Muscle of back (tissue), 13 donors: ENCODE results near the gene BABAM2. TPM values are rescaled to one million over a fixed set of nuclear protein-coding genes. Genes with fewer than 3 reads are reported as not detected.
"Not testable (repeated sequence)": the region's sequence is repeated elsewhere in the genome, so short reads cannot be mapped to it uniquely, and the experiment has no call there.

Source experiments
- DNase-seq, 3 donors: peaks; one replicate each; pipeline versions ENCODE4 v3.0.0 to v3.0.0-alpha.2; 2013
- long read RNA-seq, 9 donors: transcript quantifications; one replicate each; lab custom pipeline, GENCODE V29; 2026
- polyA plus RNA-seq, 10 donors: library from polyadenylated mRNA; unstranded; fragments of 120-200 nt; gene quantifications; one replicate each; pipeline ENCODE4 v1.2.1, GENCODE V29; 2013; ENCODE audit not compliant: insufficient read length in 10 of 10

Gene BABAM2
- 10 to 100 TPM; 19.7 to 26.0 (median 23.7) TPM for polyA plus RNA-seq
- long read RNA-seq, donor 1, partial matches to known transcripts: 6 of 10 reads
- long read RNA-seq, donor 1, other reads (novel, unspliced or antisense): 0 of 10 reads
- long read RNA-seq, donor 2, partial matches to known transcripts: 0 of 3 reads
- long read RNA-seq, donor 2, other reads (novel, unspliced or antisense): 0 of 3 reads
- long read RNA-seq, donor 3: 0 reads
- long read RNA-seq, donor 4, partial matches to known transcripts: 5 of 7 reads
- long read RNA-seq, donor 4, other reads (novel, unspliced or antisense): 0 of 7 reads
- long read RNA-seq, donor 5, partial matches to known transcripts: 6 of 7 reads
- long read RNA-seq, donor 5, other reads (novel, unspliced or antisense): 0 of 7 reads
- long read RNA-seq, donor 6, partial matches to known transcripts: 0 of 5 reads
- long read RNA-seq, donor 6, other reads (novel, unspliced or antisense): 0 of 5 reads
- long read RNA-seq, donor 7, partial matches to known transcripts: 0 of 4 reads
- long read RNA-seq, donor 7, other reads (novel, unspliced or antisense): 0 of 4 reads
- long read RNA-seq, donor 8, partial matches to known transcripts: 0 of 3 reads
- long read RNA-seq, donor 8, other reads (novel, unspliced or antisense): 0 of 3 reads
- long read RNA-seq, donor 9, partial matches to known transcripts: 0 of 1 reads
- long read RNA-seq, donor 9, other reads (novel, unspliced or antisense): 0 of 1 reads

DNA sequence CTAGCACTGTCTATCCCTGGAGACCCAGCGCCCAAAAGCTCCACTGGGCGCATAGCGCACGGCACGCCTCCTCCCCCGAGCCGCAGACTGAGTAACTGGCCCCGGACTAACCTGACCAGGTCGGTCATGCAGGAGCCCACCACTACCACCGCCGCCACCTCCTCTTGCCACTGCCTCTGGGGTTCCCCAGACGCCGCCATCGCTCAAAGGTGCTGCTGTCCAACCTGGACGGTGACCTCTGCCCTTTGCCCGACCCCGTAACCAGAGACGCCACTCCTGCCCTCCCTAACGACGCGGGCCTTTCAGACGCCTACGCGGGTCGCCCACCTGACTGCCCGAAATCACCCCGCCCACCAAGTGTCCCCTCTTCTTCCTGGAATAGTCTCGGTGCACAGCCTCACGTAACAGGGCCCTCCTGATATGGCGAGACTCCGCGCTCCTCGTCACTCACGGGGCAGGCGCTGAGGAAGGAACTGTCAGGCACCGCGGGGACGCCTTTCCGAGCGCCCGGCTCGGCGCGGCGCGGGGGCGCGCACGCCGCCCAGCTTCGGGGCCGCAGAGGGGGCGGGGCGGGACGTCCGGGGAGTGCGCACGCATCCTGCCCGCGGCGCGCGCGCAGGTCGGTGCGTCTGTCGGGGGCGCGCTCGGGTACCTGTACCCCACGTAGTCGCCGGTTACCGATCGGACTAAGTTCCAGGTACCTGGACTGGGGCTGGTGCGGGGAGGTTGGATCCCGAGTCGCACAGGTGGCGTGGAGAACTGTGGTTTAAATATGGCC, at the start of gene BABAM2, which contains the start of gene RBKS:
Gene BABAM2 (plus strand): TSS at position 584 of the 778 bp plus-strand sequence. CDS start 3,828 bp downstream, outside the sequence.
Gene RBKS (minus strand): TSS at position 242 of the 778 bp plus-strand sequence. CDS start 42 bp downstream, at position 200.
- peak; percentile 86 to 96 (median 93) for DNase-seq

DNA sequence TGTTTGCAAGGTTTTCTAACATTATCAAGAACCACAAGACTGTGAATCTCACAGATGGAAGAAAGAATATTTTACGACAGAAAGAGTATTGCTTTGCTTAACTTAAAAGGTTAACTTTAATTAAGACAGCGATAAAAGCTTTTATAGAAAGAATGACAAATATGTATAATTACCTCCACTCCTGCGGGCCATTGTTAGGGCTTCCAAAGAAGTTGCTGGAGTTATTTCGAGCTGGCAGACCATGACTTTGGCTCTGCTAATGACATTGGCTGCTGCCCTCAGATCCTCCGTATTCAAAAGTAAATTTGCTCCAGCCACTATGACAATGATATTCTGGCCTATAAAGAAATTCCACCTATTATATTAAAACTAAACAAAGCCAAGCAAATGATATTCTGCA, 47.6 kb upstream of the BABAM2 start:
- no peak for DNase-seq

DNA sequence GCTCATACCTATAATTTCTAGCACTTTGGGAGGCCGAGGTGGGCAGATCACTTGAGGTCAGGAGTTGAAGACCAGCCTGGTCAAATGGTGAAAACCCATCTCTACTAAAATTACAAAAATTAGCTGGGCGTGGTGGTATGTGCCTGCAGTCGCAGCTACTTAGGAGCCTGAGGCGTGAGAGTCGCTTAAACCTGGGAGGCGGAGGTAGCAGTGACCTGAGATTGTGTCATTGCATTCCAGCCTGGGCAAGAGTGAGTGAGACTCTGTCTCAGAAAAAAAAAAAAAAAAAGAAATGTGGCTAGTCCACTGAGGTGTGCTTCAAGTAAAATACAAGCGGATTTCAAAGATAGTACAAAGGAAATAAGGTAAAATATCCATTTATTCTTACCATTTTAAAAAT, 46.5 kb upstream of the BABAM2 start:
- DNase-seq: no peak

DNA sequence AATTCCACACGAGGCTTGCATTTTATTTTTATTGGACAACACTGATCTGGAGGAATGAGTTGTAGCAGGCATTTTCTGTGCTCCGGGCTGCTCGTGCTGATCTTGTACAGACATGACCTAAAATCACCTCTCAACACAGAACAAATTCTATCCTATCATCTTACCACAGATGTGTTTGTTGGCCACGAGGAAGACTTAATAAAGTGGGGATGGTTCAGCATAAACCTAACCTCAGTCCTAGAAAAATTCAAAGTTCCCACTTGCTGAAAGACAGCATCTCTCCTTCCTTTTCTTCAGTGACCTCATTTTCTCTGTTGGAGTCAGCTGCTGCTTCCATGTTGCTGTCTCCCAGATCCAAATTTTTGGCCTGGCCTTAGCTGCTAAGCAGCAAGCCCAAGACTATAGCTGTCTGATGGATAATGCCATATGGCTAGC, 45.7 kb upstream of the BABAM2 start:
- peak in 1 of 3 donors; percentile 4 for DNase-seq

DNA sequence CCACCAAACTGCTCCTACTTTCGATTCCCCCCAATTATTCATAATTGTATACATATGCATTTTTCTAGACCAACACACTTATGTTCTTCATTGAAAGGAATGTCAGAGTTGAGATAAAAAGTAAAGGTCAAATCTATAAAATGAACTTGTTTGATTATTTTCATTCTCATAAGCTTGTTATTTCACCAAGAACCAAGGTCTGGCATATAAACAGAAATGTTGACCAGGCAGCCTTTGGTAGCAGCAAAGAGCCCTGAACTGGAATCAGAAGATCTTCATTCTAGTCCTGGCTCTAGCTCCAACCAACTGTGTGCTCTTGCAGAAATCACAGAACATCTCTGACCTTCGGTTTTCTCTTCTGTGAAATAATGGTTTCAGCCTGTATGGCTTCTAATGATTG, 43.2 kb upstream of the BABAM2 start:
- DNase-seq: no peak

DNA sequence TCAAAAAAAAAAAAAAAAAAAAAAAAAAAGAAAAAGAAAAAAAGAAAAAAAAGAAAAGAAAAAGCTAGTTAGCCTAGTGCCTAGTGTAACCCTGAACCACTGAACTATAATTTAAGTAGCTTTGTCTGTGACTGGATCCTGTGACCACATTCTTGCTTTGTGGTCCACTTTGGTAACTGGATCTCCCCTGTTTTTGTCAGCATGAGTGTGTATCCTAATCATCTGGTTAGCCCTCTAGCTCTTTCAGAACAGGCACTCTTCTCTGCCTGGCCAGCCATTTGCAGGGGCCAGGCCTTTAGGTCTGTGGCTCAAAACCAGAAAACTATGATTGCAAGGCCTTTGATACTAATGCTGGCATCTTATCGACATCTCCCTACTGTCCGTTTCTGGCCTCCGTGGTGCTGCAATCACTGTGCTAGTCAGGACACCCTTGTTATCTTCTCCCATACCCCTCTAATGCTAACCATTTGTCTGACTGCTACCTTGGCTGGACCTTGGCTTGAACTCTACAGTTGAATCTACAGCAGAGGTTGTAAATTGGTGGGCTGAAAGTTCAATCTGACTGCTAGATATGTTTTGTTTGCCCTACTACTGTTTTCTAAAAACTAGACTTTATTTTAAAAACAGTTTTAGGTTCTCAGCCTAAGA, 40.8 kb upstream of the BABAM2 start:
- no peak for DNase-seq

DNA sequence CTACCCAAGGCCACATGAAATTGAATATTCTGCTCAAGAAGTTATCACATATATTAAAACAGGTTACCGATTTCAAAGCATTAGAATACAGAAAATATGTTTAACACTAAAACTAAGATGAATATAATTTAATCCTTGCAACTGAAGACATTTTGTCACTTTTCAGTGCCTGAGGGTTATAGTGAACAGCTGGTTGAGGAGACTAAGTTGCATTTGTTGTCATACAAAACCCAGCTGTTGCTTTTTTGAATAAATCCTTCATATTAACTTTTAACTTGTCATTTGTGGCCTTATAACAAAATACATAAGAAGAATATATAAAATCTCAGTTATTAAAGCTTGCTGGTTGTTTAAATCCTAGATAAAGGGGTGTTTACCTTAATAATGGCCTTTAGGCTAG, 37.8 kb upstream of the BABAM2 start:
- DNase-seq: no peak

DNA sequence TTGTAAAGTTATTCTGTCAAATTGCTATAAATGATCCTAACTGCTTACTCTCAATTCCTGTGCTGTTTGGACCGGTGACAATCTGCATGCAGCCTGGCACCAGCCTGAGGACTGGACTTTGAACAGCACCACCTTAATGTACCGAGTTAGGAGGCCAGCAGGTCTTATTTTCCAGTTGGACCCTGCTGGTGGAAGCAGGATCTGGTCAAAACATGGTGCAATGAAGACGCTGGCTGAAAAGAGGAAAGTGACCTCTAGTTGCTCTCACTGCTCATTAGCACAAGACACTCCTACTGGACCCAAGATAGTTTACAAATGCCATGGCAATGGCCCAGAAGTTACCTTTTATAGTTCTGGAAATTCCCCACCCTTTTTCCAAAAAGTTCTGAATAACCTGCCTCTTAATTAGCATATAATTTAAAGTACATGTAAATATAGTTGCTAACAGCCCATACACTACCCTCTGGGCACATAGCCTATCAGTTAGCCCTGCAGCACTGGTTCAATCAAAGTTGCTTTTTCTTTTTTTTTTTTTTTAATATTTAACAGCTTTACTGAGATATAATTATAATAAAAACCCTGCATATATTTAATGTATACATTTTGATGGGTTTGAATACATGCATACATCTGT, 36.2 kb upstream of the BABAM2 start:
- DNase-seq: no peak

DNA sequence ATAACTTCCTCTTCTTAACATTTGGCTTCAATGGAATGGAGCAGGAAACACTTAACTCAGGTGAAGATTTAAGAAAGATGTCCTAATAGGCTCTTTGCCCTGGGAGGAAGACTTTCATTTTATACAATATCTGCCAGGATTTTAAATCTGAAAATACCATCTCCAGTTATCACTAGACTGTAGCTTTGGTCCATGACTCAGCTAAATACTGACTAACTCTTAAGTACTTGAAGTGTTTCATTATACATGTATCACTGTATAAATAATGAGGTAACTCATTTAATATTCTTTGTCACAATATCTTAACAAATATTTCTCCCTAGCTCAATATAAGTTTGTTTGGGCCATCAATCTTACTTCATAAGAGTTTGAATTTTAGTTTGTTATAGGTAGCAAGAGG, 35.1 kb upstream of the BABAM2 start:
- peak in 1 of 3 donors; percentile 29 for DNase-seq

DNA sequence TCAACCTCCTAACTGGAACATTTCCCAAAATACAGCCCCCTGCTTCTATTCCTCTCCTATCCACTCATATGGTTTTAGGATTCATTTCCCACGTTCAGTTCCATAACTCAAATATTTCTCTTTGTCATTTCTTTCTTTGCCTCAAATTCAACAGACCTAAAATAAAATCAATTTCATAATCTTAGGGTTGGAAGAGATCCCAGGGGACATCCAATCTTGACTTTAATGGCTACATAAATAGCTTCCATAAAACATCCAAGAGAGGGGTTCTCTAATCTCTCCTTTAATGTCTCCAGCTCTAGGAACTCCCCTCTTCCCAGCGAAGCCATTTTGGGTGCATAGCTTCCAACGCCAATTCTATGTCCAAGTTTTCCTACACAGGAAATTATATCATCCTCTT, 34.1 kb upstream of the BABAM2 start:
- no peak for DNase-seq

DNA sequence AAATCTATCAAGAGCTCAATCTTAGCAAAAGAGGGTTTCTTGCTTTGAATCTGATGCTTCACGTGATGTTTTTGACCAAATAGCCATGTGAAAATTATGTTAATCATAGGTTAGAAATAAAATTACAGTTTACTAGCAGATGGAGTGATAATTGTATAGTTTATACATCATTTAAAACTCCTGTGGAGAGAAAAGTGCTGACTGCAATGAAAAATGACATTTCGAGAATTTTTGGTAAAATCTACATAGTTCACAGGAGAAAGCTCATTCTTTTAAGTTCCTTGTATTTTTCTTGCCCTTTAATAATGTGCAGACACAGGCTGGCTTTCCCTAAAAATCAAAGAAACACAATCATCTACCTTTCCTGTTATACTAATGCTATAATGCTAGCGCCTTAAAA, 33.6 kb upstream of the BABAM2 start:
- no peak for DNase-seq

DNA sequence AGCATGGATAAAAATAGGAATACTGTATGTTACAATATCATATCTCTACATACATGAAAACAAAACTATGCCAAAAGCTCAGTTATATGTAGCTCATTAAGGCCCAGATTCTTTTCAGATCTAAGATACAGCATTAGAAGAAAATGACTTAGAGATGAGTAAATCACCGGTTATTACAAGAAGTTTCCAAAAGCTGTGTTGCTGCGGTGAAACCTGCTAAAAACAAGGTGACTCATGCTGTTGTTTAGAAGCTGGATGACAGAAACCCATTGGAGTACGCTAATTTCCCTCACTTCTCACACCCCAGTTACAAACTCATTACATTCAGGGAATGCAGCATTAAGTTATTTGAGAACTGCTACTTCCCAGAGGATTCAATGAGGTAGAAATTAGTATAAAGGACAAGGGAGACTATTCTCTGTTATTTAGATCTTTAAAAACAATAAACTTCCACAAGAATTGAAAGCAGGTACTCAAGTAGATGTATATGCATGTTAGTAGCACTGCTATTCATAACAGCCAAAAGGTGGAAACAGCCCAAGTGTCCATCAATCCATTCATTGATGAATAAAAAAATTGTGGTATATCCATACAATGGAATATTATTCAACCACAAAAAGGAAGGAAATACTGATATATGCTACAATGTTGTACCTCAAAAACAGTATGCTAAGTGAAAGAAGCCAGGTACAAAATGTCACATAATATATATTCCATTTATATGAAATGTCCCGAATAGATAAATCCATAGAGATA, 32.9 kb upstream of the BABAM2 start:
- peak in 1 of 3 donors; percentile 29 for DNase-seq

DNA sequence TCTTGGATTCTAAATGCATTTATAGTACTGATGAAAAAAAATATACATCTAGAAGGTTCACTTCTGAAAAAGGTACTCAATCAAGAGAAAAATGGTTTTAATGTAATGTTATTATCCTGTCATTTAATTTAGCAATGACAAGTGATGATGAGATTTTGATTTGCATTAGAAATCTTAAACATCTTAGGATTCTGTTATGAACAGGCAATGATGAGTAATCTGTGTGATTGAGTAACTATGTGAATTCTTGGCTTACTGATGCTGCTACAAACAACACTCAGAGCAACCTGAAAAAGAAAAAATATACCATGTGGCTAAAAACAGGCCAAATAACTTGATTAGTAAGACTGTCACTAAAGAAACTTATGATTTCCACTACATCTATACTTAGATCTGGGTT, 30.4 kb upstream of the BABAM2 start:
- peak in 1 of 3 donors; percentile 51 for DNase-seq

DNA sequence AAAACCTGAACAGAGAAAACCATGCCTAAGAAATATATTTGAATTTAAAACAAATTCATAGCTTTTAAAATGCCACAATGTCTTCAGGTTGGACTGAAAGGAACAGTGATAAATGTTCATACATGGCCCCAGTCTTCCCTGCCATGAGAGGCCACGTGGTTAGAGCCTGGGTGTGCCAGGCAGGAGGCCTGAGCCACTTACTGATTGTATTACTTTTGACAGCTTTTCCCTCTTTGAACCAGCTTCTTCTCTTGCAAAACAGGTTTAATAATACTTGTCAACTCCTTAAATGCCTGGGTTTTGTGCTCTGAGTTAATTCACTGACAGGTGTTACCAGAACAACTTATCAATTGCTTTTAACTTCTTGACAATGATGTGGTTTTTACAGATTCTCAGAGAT, 27.4 kb upstream of the BABAM2 start:
- no peak for DNase-seq

DNA sequence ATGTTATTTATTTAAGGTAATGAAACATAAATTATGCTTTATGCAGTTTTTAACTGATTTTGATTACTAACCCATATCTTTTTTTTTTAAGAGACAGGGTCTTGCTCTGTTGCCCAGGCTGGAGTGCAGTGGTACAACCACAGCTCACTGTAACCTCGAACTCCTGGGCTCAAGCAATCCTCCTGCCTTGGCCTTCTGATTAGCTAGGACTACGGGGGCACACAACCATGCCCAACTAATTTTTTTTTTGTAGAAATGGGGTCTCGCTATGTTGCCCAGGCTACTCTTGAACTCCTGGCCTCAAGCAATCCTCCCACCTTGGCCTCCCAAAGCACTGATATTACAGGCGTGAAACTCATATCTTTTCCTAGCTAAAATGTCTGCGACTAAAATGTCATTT, 26.6 kb upstream of the BABAM2 start:
- not testable (repeated sequence) for DNase-seq

DNA sequence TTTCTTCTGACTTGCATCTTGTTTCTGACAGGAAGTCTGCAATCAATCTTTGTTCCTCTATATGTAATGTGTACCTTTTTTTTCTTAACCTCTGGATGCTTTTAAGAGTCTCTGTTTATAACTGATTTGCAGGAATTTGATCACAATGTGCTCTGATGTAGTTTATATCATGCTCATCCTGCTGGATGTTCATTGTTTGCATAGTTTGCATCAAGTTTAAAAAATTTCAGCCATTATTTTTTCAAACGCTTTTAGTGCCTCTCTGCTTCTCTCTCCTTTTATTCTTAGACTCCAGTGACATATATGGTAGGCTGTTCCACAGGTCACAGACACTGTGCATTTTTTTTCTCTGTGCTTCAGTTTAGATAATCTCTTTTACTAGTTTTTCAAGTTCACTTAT, 24.3 kb upstream of the BABAM2 start:
- no peak for DNase-seq

DNA sequence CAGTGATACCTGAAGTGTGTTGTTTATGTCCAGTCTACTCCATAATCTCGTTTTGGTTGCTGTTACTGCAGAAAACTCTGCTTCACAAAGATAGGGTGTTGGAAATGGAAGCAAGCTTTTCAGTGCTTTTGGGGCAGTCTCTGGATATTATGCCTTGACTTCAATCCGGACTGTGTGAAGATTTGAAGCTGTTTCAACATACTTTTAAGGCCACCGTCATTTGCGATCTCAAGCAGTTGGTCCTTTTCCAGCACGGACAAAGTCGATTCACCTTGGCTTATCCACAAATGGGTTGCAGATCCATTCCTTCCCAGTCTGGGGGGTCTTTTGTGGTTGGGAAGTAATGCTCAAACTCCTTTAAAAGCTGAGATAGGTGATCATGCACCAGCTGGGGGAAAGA, 20.8 kb upstream of the BABAM2 start:
- DNase-seq: no peak

DNA sequence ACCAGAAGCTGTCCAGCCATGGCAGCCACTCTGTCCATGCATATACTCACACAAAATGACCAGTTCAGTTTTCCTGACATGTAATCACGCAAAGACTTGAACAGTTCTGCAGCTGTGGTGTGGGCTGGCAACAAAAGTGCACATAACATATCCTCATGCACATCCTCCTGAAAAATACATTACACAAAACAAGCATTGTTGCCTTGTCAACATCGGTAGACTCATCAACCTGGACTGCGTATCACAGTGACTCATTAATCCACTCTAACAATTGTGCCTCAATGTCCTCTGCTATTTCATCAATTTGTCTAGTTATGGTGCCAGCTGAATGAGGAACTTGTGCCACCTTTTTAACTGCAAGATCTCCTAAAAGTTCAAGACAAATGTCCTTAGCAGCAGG, 19.8 kb upstream of the BABAM2 start:
- no peak for DNase-seq

DNA sequence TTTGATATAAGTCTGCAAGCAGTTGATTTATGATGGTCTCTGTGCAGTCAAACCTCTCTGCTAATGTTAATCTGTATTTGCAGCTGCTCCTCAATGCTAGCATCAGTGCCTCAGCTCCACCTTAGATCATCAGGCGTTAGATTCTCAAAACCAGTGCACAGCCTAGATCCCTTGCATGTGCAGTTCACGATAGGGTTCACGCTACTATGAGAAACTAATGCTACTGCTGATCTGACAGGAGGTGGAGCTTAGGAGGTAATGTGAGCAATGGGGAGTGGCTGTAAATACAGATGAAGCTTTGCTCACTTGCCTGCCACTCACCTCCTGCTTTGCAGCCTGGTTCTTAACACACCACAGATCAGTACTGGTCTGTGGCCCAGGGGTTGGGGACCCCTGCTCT, 18.7 kb upstream of the BABAM2 start:
- DNase-seq: no peak

DNA sequence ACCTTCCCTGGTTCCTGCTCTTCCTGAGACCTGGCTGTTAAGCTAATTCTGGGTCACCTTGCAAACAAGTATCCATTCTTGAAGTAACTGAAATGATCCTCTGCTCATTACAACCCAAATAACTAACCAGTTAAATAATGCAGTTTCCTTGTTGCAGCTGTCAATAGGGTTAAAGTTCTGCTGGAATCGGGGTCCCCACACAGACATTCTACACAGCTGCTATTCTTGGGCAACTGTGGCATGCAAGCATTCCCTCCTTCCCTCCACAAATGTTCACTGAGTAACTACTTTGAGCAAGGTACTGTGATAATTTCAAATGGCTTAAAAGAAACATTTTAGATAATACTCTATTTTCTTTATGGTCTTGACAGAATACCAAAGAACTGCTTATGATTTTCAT, 17.4 kb upstream of the BABAM2 start:
- DNase-seq: no peak
